Bone marrow (tissue), 2 donors: ENCODE data around the gene STK32B.

ENCODE experiments used
- DNase-seq, 2 donors: peaks; one replicate each; lab custom pipeline; 2025; lab: John Stamatoyannopoulos, UW

STK32B gene

DNA sequence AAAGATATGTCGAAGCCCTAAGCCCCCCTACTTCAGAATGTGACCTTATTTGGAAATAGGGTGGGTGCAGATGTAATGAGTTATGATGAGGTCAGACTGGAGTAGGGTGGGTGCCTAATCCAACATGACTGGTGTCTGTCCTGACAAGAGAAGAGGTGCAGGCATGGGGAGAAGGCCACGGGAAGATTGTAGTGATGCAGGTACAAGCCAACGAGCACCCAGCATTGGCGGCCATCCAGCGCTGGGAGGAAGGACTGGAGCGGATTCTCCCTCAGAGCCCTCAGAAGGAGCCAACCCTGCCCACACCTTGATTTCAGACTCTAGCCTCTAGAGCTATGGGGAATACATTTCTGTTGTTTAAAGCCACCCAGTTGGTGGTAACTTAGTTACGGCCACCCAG, 419.9 kb downstream of the STK32B start:
- DNase-seq: no peak

DNA sequence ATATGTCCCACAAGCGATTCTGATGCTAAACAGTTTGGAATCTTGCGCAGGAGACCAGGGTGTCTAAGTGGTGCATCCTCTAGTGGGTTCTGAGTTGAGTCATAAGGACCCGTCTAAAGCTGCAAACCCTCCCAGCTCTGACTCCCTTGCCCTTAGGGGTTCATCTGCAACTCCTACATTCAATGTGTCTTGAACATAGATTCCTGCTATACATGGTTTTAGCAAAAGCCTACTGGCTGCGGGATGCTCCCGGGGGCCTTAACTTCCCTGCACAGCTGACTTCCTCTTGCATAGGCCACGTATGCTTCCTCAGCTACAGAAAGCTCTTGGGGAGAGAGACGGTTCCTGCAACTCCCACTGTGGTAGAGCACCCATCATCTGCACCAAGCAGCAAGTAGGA, 420.4 kb downstream of the STK32B start:
- no peak for DNase-seq

DNA sequence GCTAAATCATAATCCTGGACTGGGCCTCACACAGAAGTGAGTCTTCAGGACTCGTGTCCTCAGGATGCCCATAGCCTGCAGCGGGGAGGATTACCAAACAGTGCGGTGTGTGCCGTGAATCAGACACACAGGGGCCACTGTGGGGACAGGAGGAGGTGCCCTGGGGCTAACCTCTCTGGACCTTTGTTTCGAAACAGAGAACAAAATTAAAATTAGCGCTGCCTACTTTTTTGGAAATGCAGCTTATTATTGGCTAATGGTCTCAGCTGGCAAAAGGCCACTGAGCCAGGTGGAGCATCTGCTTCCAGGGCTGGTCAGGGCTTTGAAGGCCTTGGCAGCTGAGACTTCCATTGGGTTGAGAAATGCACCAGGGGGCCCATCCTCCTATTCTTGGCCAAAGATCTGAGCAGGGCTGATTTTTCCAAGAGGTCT, 420.9 kb downstream of the STK32B start:
- DNase-seq: no peak

DNA sequence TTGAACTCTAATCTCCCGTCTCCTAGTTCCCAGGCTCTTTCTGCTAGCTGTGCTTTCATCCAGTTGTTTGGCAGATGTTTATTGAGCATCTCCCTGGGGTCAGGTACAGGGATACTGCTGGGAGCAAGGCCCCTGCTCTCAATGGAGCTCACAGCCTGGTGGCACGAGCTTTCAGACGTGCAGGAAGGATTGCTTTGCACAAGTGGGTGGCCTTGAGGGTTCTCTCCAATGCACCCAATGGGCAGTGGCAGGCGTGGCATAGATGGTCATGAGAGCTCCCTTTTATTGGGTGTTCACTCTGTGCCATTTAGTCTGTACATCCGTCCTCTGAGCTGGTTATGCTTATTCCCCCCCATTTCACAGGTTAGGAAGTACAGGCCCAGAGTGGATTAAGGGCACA, 421.8 kb downstream of the STK32B start:
- no peak for DNase-seq

DNA sequence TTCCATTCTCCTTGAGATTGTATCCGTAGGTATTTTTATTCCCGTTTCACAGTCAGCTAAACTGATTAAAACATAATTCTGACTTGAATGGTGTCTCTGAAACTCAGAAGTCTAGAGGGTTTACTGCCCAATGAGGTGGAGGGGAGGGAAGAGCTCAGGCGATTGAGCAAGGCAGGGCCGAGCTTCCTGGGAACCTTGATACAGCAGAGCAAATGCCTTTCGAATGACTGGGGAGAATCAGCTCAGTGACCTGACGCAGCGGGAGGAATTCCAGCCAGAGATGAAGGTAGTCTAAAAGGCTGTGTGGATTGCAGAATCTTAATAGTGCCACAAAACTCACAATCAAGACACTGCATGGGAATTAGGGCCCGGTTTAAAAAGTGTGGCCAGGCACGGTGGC, 423.5 kb downstream of the STK32B start:
- no peak for DNase-seq

DNA sequence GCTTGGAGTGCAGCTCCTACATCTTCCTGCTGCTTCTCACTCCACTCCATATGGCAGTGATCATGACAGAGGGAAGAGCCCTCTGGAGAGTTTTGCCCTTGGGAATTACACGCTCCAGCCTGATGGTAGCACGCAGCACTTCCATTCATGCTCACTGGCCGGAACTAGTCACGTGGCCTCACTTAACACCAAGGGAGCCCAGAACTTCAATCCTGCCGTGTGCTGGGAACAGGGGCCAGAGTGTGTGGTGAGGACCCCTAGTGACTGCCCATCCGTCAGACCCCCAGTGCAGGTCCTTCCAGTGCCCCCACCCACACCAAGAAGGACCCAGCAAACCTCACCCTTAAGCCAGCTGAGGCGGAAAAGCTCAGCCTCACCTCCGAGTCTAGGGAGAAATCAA, 426.3 kb downstream of the STK32B start:
- no peak for DNase-seq

DNA sequence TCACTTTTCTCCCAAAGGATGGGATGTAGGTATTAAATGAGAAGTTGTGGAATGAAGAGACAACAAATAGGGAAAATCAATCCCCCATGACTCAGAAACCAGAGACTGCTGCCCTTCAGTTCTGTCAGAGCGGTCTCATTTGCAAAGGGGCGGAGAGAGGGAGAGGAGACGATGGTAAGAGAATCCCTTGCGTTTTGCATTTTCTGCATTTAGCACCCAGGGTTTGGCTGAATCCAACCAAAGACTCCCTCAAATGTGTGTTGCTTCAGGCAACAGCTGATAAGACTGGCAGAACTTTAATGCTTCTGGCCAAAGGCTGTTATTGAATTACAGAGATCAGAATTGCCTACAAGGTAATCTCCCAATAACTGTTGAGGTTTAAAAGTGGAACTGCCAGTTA, 426.9 kb downstream of the STK32B start:
- DNase-seq: no peak

DNA sequence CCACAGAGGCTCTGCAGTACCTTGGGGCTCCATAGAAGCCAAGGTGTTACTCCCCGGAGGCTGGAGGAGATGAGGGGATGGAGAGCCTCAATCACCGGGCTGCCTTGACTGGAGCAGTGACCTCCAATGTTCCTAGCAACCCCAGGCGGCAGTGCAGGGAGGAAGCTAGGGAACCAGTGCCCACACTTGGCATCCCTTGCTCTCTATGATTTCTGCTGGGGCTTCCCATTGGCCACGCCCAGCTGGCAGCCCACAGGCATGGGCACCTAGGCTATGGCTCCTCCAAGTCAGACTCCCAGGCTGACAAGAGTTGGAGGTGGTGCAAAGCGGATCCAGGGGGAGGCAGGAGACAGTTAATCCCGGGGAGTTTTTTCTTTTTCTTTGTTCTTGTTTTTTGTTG, 427.4 kb downstream of the STK32B start:
- no peak for DNase-seq

DNA sequence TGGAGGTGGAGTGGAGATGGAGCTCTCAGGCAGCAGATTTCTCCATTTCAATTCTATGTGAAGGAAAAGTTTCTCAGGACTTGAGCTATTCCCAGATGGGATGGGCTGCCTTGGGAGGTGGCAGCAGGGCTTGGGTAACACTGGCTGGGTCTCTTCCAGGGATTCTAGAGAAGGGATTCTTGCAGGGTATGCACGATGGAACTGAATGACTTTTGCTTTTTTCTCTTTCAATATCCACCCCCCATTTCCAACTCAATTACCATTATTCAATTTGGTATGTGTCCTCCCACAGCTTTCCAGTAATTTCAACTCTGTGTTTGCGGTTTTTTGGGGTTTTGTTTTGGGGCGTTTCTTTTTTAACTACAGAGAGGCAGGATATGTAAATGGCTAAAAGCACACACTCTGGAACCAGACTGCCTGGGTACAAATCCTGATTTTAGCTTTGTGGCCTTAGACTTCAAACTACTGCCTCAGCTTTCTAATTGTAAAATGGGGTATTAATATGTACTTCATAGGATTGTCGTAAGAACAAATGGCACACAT, 428.3 kb downstream of the STK32B start:
- no peak for DNase-seq

DNA sequence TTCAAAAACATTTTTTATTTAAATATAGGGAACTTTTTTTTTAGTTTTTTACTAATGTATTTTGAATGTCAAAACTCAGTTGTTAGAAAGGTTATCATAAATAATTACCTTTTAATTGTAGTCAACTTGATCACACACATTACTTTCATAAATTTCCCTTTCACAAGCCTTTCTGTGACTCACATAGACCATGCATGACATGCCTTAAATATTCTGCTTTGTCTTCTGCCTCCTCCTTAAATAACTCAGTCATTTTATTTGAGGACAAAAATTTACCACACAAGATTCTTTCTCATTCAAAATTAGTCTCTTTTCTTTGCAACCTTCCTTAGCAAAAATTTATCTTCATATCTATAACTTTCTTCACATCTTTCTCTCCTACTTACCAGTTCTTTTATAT, 437.1 kb downstream of the STK32B start:
- no peak for DNase-seq

DNA sequence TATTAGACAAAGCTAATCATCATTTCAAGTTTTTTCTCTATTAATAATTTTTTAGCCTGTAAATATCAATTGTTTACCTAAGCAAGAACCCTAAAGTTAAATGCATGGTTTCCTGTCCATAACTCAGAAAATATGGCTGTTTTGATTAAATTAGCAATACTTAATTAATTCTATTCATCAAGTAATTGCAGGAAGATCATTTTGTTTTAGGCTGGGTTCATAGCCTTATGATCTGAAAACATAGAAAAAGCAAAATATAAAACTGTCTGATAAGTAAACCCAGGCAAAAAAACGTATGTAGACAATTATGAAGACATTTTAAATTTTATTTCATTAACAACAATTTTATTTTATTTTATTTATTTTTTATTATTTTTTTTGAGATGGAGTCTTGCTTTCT, 438.0 kb downstream of the STK32B start:
- no peak for DNase-seq

DNA sequence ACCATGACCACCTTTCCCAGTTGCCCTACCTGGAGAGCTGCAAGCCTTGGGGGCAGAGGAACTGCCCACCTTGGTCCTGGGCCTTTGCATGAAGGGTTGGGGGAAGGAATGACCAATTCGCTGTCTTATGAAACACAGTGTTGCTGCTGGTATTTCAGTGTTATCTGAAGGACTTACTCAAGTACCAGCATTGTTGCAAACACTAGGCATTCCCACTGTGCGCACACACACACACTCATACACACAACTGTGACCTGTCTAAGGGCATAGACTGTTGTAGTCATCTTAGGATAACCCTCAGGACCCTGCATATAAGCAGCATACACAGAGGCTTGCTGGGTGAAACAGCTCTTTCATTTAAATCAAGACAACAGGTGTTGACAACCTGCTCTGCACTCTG, 446.2 kb downstream of the STK32B start:
- DNase-seq: no peak

DNA sequence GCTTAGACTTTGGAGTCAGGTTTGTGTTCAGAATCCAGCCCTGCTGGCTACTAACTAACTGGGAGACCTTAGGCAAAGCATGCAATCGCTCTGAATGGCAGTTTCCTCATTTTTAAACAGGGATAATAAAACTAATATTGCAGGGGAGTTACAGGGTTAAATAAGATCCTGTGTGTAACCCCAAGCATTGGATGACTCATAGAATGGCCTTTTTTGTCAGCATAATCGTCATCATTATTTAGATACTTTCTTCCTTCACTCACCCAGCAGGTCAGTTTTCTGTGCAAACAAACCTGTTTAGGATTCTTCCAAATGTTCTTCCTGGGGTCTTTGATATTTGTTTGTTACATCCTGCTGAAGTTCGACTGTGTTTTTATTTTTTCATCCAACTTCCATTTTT, 448.9 kb downstream of the STK32B start:
- DNase-seq: no peak

DNA sequence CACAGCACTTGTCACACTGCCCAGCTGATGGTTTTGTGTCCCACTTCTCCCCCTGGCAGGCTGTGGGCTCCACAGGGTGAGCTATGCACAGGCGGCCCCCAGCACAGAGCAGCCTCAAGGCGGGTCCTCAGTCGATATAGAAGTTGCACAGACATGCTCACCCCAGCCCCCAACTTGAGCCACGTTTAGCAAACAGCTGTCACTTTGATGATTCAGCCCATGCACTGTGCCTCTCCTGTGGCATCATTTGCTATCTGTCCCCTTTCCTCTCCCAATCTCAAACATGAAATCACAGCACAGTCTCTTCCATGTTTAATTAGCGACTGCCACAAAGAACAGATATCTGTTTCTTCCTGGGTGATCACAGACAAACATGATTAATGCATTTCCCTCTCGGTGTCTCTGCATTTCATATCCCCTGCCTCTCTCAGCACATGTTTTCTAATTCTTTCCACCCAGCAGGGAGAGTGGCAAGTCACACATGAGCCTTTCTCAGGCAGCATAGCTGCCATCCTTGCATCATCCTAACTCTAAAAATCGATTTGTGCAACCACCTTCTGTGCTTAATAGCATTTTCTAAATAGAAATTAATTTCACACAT, 452.2 kb downstream of the STK32B start:
- no peak for DNase-seq

DNA sequence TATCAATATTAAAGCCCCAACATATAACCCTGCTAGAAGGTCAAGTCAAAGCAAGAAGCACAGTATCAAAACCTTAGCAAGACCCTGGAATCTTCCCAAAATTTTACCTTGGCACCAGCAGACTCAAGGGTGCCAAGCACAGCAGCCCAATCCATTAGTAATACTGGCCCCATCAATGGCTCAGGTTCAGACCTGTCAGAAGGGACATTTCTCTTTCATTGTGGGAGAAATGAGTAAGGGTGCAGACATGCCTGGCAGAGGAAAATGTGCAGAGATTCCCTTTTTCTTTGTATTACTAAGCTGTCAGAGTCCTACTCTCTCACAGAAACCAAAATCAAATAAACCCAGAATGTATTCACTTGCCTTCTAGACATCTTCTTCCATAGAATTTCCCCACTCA, 453.2 kb downstream of the STK32B start:
- no peak for DNase-seq

DNA sequence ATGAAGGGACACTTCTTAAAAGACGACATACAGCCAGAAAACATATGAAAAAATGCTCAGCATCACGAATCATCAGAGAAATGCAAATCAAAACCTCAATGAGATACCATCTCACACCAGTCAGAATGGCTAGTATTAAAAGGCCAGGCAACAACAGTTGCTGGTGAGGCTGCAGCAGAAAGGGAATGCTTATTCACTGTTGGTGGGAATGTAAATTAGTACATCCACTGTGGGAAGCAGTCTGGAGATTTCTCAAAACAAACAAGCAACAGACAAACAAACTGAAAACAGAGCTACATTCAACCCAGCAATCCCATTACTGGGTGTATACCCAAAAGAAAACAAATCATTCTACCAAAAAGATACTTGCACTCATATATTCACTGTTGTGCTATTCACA, 459.2 kb downstream of the STK32B start:
- DNase-seq: no peak

DNA sequence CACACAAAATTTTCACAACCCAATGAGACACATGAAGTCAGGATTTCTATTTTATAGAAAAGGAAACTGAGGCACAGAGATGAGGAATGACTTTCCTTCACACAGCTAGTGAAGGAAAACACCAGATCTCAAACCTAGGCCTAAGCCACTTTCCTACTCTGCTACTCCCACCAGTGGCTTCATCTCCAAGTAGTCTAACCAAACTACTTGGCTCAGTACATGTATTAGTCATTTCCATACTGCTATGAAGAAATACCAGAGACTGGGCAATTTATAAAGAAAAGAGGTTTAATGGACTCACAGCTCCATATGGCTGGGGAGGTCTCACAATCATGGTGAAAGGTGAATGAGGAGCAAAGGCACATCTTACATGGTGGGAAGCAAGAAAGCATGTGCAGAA, 460.5 kb downstream of the STK32B start:
- DNase-seq: no peak

DNA sequence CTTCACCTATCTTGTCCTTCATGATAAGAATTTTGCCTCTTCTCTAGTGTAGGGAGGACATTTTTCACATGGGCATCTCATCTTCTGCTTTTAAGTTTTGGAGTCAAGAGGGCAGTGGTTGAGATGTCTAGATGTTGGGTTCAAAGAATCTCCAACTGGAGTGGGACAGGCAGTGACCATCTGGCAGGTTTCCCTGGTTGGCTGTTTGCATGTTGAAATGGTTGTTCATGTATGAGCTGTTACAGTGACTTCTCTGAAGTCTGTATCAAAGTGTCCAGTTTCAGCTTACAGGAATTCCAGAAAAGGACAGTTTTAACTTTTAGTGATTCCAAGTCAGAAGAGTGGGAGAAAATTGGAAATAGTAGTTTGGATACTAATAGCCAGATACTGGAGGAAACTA, 464.4 kb downstream of the STK32B start:
- DNase-seq: no peak

DNA sequence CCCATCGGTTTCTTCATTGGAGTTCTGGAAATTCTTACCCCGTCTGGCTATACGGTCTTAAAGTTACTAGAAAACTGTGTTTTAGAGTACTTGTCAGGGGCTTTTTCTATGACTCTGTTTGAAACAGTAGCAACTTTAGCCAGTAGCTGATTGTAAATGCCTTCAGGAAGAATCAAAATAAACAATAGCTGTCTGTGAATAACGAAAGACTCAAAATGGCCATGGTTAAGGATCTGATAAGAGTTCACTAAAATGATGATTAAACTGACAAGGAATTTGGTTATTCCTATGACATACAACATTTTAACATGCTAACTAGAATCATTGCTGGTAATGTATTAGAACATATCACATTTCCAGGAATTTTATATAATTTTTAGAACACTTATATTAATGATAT, 466.1 kb downstream of the STK32B start:
- DNase-seq: no peak

DNA sequence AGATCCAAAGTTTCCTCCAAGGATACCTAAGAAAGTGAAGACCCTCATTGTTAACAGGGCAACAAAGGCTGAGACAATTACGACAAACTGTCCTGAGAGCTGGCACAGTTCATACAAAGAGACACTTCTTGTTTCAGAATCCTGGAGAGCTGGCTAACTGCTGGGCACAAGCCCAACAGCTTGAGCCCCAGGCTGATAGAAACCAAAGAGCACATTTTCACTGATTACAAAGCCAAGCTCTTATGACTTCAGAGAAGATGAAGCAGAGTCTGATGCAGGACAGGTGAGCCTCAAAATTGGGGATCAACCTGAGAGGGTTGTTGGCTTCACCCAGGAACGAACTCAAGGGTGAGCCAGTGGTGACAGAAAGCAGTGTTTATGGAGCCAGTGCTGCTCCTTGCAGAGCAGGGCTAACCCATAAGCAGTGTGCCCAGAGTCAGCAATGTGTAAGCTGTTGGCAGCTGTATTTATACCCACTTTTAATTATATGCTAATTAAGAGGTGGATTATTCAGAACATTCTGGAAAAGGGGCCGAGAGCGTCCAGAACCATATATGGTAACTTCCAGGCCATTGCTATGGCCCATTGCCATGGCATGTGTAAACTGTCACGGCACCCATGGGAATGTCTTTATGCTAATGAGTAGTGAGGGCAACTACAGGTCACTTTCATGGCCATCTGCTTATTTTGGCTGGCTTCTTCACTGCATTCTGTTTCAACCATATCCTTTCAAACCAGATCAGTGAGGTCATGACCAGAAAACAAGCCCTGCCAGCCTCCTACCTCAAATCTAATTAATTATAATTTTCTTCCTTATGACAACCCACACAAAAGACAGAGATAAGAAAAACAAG, 473.4 kb downstream of the STK32B start:
- no peak for DNase-seq

DNA sequence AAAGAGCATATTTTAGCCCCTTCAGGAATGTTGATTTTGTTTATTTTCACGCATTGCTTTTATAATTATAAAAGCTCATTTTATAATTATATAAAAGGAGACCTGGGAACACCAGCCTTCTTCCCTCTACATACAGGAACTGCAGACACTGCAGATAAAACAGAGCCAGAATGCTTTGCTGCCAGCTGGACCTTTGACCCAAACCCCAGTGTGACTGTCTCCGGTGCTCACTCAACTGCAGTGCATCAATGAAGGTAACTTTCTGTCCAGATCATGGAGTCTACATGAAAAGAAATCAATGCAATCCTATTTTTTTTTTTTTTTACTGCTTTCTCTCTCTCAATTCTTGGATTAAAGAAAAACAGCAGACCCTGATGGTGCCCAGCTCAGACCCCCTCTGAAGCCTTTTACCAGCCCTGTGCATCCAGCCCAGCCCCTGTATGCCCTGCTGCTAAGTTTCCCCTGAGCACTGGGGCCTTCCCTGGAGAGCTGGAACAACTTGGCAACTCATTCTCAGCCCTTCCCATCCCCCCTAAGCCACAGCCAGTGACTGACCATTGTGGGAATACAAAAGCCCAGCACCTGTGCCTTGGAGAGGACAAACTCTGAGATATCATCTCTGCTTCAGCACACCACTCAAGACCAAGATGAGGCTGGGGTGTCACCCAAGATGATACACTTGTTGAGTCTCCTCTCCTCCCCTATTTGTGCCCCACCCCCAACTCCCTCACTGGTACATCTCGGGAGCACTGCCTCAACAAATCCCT, 475.0 kb downstream of the STK32B start:
- no peak for DNase-seq

DNA sequence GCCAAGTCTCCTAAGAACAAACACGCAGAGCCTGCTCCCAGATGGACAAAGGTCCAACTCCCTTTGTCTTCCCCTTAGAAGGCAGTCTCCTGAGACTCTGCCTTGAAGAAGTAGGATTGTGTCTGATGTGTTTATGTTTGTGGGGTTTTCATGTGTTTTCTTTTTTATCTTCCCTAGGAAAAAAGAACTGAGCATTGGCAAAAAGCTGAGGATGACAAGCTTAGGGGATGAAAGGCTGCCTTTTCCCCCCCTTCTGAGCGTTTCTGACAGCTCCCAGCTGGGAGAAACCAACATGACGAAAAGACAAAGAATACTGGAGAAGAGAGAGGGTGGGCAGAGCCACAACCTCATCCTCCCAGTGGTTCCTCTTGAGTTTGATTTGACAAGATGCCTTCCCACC, 475.9 kb downstream of the STK32B start:
- DNase-seq: no peak

DNA sequence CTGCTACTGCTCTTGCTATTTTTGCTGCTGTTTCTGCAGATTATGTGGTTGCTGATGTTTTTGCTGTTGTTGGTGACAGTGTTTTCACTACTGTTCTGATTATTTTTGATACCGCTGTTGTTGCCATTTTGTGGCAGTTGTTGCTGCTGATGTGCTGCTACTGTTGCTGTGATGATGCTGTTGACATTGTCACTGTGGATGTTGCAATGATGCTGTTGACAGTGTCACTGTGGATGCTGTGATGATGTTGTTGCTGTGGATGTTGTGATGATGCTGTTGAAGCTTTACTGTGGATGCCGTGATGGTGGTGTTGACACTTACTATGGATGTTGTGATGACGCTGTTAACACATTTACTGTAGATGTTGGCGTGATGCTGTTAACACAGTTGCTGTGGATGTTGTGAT, 476.8 kb downstream of the STK32B start:
- DNase-seq: no peak
